ENCODE results near the gene TLE3.
"Not testable (repeated sequence)": the region's sequence is repeated elsewhere in the genome, so short reads cannot be mapped to it uniquely, and the experiment has no call there.

Gene TLE3

DNA sequence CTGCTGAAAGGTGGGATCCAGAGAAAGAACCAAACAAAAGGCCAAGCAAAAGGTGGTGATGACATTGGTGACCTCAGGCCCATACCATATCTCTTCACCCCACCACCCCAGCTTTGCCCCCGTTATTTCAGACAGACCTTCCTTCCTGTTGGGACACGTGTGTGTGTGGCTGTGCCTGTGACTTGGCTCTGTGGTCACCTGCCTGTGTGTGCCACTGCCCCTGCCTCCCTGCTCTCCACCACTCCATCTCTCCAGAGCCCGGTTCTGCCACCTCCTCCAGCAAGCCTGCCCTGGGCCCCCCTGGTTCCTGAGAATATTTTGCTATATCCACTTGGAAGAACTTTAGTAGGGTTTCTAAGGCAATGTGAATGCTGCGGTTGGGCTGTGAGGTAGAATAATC is 28.6 kb upstream of the TLE3 start:
- Histone ChIP-seq H3K36me3 (ENCODE audit: insufficient read depth, low read length) (no peaks in the 10 kb centered on the region), H3K27me3 (ENCODE audit: insufficient read depth, low read length) (peaks cover 14% of the 10 kb centered on the region; the same call in 1 of the 2 replicates), H2AFZ (ENCODE audit: low read length, unreplicated experiment) (no peak overlapping the region), H3K27ac (ENCODE audit: low read depth, low read length) (no peak overlapping the region), H3K4me1 (ENCODE audit: control insufficient read depth, insufficient read depth, low read length, unreplicated experiment) (peaks cover 20% of the 10 kb centered on the region), H3K79me2 (ENCODE audit: control insufficient read depth, insufficient read depth, low read length, unreplicated experiment) (no peaks in the 10 kb centered on the region), H3K4me3 (ENCODE audit: low read depth, low read length) (no peak overlapping the region)

DNA sequence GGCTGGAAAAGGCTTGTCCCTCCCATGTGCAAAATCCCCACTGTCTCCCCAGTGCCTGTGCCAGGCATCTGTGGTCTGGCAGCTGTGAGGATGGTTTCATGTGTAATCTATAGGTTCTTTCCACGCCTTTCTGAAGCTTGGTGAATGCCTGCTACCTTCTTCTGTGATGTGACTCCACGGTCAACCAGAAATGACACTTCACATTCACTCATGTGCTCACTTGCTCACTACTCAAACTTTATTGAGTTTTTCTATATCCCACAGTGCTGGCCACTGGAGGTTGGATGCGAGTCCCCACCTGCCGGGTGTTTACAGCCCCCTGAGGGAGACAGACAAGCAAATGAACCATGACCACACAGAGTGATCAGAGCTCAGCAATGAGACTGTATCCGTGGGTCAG is 27.9 kb upstream of the TLE3 start:
- Histone ChIP-seq H3K27ac (ENCODE audit: low read depth, low read length) (no peak overlapping the region), H3K4me1 (ENCODE audit: control insufficient read depth, insufficient read depth, low read length, unreplicated experiment) (peaks cover 24% of the 10 kb centered on the region), H2AFZ (ENCODE audit: low read length, unreplicated experiment) (no peak overlapping the region), H3K27me3 (ENCODE audit: insufficient read depth, low read length) (peaks cover 14% of the 10 kb centered on the region; the same call in 1 of the 2 replicates), H3K4me3 (ENCODE audit: low read depth, low read length) (no peak overlapping the region), H3K79me2 (ENCODE audit: control insufficient read depth, insufficient read depth, low read length, unreplicated experiment) (no peaks in the 10 kb centered on the region), H3K36me3 (ENCODE audit: insufficient read depth, low read length) (no peaks in the 10 kb centered on the region)

DNA sequence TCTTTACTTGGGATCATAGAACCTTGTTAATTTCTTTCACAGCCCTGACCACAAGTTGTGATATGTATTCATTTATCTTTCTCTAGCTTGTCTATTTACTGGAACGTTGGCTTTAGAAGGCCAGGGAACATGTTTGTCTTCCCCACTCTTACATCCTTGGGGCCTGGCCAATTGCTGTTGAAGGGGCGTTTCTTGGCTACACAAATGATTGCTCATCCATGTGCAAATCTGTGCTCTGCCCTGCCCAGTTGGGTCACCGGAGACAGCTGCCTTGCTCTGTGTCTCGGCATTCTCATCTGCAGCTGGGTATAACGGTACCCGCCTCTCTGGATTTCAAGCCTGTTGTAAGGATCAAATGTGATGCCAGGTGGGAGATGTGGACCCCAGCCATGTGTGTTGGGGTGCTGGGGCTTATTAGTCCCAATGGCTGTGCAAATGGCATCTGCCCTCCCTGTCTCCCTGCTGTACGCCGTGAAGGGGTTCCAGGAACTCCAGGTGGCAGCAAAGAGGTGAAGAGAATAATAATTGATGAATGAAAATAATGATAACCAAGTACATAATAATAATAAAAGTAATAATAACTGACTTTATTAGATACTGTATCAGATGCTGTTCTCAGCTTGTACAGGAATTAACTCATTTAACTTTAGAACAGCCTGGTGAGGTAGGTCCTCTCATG is 24.0 kb upstream of the TLE3 start:
- peaks cover 13% of the 10 kb centered on the region for H3K4me1 ChIP-seq (ENCODE audit: control insufficient read depth, insufficient read depth, low read length, unreplicated experiment)
- H3K27me3 ChIP-seq (ENCODE audit: insufficient read depth, low read length): peaks cover 9% of the 10 kb centered on the region; the same call in 1 of the 2 replicates
- no peak overlapping the region for H2AFZ ChIP-seq (ENCODE audit: low read length, unreplicated experiment)
- no peak overlapping the region for H3K4me3 ChIP-seq (ENCODE audit: low read depth, low read length)
- H3K79me2 ChIP-seq (ENCODE audit: control insufficient read depth, insufficient read depth, low read length, unreplicated experiment): no peaks in the 10 kb centered on the region
- H3K36me3 ChIP-seq (ENCODE audit: insufficient read depth, low read length): no peaks in the 10 kb centered on the region
- H3K27ac ChIP-seq (ENCODE audit: low read depth, low read length): no peak overlapping the region

DNA sequence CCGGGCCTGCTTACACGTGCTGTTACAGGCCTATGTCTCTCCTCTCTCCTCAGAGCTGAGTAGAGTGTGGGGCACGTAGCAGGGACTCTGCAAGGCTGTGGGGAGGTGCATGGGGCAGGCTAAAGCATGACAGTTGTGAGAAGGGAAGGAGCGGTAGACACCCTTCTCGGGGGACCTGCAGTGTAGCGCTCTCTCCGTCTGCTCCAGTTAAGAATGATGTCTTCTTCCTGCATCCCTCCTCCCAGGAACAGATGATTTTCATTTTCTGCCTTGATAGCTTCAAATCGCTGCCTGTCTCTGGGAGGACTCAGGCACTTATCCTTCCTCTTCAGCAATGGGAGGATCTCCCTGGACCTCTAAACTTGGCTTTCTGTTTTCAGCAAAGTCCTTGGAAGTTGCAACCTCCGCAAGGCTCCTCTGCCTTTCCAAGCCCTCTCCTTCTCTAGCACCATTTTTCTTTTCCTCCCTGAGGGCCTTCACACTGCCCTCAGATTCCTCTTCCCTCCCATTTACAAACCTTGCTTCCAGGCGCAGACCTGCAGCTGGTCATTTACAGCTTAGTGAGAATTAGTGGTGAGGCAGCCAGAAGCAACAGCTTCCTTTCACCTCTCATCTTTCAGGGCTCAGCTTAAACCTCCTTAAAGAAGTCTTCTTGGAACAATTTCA is 23.4 kb upstream of the TLE3 start:
- Histone ChIP-seq H3K4me1 (ENCODE audit: control insufficient read depth, insufficient read depth, low read length, unreplicated experiment) (peaks cover 13% of the 10 kb centered on the region), H3K27me3 (ENCODE audit: insufficient read depth, low read length) (0 out of 2 replicates have a peak, but pooled peaks cover 9% of the 10 kb centered on the region), H3K27ac (ENCODE audit: low read depth, low read length) (no peak overlapping the region), H3K79me2 (ENCODE audit: control insufficient read depth, insufficient read depth, low read length, unreplicated experiment) (no peaks in the 10 kb centered on the region), H2AFZ (ENCODE audit: low read length, unreplicated experiment) (no peak overlapping the region), H3K4me3 (ENCODE audit: low read depth, low read length) (no peak overlapping the region), H3K36me3 (ENCODE audit: insufficient read depth, low read length) (no peaks in the 10 kb centered on the region)

DNA sequence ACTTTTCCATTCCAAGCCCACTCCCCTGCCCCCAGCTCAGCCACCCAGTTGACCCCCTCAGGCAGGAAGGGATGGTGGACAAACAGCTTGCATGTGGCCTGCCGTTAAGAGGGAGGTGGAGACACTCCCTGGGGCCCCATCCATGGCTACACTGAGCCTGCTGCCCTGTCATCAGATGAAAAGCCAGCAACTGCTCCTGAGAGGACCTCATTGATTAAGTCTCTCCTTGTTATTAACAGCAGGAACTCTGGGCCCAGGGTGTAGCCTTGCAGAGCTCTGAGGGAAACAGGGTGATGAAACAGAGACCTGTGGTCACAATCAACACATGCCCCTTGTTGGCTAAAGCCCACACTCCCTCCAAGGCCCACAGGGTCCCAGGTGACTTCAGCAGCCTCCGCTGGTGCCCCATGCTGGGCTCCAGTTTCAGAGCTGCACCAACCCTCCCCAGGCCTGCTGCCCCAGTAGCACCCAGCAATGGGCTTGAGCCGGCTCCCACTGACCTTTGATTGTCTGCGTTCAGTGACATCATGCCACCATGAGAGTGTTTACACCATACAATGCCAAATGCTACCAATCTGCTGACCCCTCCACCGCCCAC is 22.3 kb upstream of the TLE3 start:
- Histone ChIP-seq H3K27ac (ENCODE audit: low read depth, low read length) (no peak overlapping the region), H3K4me3 (ENCODE audit: low read depth, low read length) (no peak overlapping the region), H3K79me2 (ENCODE audit: control insufficient read depth, insufficient read depth, low read length, unreplicated experiment) (no peaks in the 10 kb centered on the region), H3K27me3 (ENCODE audit: insufficient read depth, low read length) (no peaks in the 10 kb centered on the region), H3K36me3 (ENCODE audit: insufficient read depth, low read length) (no peaks in the 10 kb centered on the region), H2AFZ (ENCODE audit: low read length, unreplicated experiment) (no peak overlapping the region), H3K4me1 (ENCODE audit: control insufficient read depth, insufficient read depth, low read length, unreplicated experiment) (peaks cover 13% of the 10 kb centered on the region)

DNA sequence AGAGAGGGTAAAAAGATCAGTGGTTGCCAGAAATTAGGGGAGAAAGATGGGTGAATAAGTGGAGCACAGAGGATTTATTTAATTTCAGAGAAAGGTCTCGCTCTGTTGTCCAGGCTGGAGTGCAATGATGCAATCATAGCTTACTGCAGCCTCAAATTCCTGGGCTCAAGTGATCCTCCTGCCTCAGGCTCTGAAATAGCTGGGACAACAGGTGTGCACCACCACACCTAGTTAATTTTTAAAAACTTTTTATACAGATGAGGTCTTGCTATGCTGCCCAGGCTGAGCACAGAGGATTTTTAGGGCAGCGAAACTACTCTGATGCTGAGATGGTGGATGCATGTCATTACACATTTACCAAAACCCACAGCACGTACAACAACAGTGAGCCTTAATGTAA is 20.9 kb upstream of the TLE3 start:
- Histone ChIP-seq H3K4me1 (ENCODE audit: control insufficient read depth, insufficient read depth, low read length, unreplicated experiment) (peaks cover 13% of the 10 kb centered on the region), H3K4me3 (ENCODE audit: low read depth, low read length) (no peak overlapping the region), H2AFZ (ENCODE audit: low read length, unreplicated experiment) (no peak overlapping the region), H3K79me2 (ENCODE audit: control insufficient read depth, insufficient read depth, low read length, unreplicated experiment) (no peaks in the 10 kb centered on the region), H3K36me3 (ENCODE audit: insufficient read depth, low read length) (no peaks in the 10 kb centered on the region), H3K27me3 (ENCODE audit: insufficient read depth, low read length) (no peaks in the 10 kb centered on the region), H3K27ac (ENCODE audit: low read depth, low read length) (no peak overlapping the region)

DNA sequence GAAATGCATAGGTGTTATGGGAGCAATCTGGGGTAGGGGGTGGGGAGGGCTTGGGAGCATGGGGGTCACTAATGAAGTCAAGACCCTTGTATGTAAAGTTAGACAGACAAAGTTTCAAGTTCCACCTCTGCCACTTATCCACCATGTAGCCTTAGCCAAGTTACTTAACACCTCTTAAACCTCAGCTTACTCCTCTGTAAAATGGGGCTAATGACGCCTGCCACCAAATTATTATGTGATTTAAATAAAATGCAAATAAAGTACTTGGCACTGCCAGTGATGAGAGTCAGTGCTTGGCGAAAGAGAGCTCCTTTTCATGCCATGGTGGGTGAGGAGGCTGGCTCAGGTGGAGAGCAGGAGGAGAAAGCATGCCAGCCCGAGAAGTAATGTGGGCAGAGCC is 18.6 kb upstream of the TLE3 start:
- Histone ChIP-seq H2AFZ (ENCODE audit: low read length, unreplicated experiment) (no peak overlapping the region), H3K4me1 (ENCODE audit: control insufficient read depth, insufficient read depth, low read length, unreplicated experiment) (peaks cover 12% of the 10 kb centered on the region), H3K4me3 (ENCODE audit: low read depth, low read length) (no peak overlapping the region), H3K27me3 (ENCODE audit: insufficient read depth, low read length) (no peaks in the 10 kb centered on the region), H3K36me3 (ENCODE audit: insufficient read depth, low read length) (no peaks in the 10 kb centered on the region), H3K79me2 (ENCODE audit: control insufficient read depth, insufficient read depth, low read length, unreplicated experiment) (no peaks in the 10 kb centered on the region), H3K27ac (ENCODE audit: low read depth, low read length) (no peak overlapping the region)

DNA sequence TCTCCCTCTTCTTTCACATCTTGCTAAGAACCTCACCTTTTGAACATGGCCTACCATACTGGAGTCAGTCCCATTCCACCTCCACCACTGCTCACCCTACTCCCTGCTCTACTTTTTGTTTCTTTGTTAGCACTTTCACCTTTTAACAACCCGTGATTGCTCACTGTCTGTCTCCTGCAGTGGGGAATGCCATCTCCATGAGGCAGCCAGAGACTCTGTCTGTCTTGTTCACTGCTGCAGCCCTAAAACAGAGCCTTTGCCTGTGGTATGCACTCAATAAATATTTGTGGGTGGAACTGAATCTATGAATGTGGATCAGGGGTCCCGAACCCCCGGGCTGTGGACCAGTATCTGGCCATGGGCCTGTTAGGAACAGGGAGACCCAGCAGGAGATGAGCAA is 16.5 kb upstream of the TLE3 start:
- Histone ChIP-seq H3K4me3 (ENCODE audit: low read depth, low read length) (no peak overlapping the region), H3K36me3 (ENCODE audit: insufficient read depth, low read length) (no peaks in the 10 kb centered on the region), H3K79me2 (ENCODE audit: control insufficient read depth, insufficient read depth, low read length, unreplicated experiment) (no peaks in the 10 kb centered on the region), H3K27me3 (ENCODE audit: insufficient read depth, low read length) (no peaks in the 10 kb centered on the region), H3K4me1 (ENCODE audit: control insufficient read depth, insufficient read depth, low read length, unreplicated experiment) (peaks cover 12% of the 10 kb centered on the region), H2AFZ (ENCODE audit: low read length, unreplicated experiment) (no peak overlapping the region), H3K27ac (ENCODE audit: low read depth, low read length) (no peak overlapping the region)

DNA sequence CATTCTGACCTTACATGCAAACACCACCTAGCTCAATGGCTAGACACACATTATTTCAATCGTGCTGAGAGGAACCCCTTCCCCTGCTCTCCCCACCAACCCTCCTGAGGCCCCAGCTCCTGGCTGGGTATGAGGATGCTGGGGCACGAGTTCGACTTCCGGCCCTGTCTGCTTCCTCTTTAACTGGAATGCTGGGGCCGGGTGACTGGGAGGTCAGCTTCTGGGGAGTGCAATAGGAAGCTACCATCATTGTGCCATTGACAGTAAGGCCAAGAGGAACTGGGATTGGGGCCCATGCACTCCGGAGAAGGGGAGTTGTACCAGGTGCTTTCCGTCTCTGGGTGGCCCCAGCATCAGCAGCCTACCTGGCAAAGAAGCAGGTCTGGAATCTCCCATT is 15.6 kb upstream of the TLE3 start:
- H3K79me2 ChIP-seq (ENCODE audit: control insufficient read depth, insufficient read depth, low read length, unreplicated experiment): no peaks in the 10 kb centered on the region
- H3K27me3 ChIP-seq (ENCODE audit: insufficient read depth, low read length): no peaks in the 10 kb centered on the region
- H3K36me3 ChIP-seq (ENCODE audit: insufficient read depth, low read length): no peaks in the 10 kb centered on the region
- H2AFZ ChIP-seq (ENCODE audit: low read length, unreplicated experiment): no peak overlapping the region
- H3K27ac ChIP-seq (ENCODE audit: low read depth, low read length): no peak overlapping the region
- peaks cover 12% of the 10 kb centered on the region for H3K4me1 ChIP-seq (ENCODE audit: control insufficient read depth, insufficient read depth, low read length, unreplicated experiment)
- no peak overlapping the region for H3K4me3 ChIP-seq (ENCODE audit: low read depth, low read length)

DNA sequence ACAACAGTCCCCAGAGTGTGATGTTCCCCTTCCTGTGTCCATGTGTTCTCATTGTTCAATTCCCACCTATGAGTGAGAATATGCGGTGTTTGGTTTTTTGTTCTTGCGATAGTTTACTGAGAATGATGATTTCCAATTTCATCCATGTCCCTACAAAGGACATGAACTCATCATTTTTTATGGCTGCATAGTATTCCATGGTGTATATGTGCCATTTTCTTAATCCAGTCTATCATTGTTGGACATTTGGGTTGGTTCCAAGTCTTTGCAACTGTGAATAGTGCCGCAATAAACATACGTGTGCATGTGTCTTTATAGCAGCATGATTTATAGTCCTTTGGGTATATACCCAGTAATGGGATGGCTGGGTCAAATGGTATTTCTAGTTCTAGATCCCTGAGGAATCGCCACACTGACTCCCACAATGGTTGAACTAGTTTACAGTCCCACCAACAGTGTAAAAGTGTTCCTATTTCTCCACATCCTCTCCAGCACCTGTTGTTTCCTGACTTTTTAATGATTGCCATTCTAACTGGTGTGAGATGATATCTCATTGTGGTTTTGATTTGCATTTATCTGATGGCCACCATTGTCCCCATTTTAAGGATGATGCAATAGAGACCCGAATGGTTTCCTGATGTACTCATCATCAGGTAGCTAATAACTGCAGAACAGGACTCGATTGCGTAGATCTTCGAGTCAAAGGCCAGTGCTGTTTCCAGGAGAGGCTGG is 15.0 kb upstream of the TLE3 start:
- H3K27ac ChIP-seq (ENCODE audit: low read depth, low read length); H3K4me3 ChIP-seq (ENCODE audit: low read depth, low read length); H2AFZ ChIP-seq (ENCODE audit: low read length, unreplicated experiment); H3K27me3 ChIP-seq (ENCODE audit: insufficient read depth, low read length); H3K79me2 ChIP-seq (ENCODE audit: control insufficient read depth, insufficient read depth, low read length, unreplicated experiment); H3K36me3 ChIP-seq (ENCODE audit: insufficient read depth, low read length): not testable (repeated sequence)
- peaks cover 12% of the 10 kb centered on the region for H3K4me1 ChIP-seq (ENCODE audit: control insufficient read depth, insufficient read depth, low read length, unreplicated experiment)
